ENCODE results near the gene LHX5. TPM values are rescaled to one million over a fixed set of nuclear protein-coding genes. Genes with fewer than 3 reads are reported as not detected.

Gene LHX5
- total RNA-seq, 1 donor from 2014 or later = not detected

DNA sequence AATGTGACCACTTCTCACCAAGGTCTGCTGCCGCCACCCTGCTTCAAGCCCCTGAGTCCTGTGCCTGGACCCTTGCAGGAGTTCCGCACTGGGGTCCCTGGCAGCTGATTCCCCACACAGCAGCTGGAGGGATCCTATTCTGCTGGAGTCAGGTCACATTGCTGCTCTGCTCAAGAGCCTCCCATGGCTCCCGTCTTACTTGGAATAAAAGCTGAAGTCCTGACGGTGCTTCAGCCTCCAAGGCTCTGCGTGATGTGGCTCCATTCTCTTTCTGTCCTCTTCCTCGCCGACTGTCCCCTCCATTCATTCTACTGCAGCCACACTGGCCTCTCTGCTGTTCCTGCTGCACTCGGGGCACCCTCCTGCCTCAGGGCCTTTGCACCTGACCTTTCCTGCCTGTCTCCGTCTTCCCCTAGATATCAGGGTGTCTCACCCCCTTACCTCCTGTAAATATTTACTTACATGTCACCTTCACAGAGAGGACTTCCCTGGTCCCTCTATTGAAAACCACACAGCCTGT, 57.1 kb downstream of the LHX5 start:
- DNase-seq (ENCODE audit: low spot score) = no peak

DNA sequence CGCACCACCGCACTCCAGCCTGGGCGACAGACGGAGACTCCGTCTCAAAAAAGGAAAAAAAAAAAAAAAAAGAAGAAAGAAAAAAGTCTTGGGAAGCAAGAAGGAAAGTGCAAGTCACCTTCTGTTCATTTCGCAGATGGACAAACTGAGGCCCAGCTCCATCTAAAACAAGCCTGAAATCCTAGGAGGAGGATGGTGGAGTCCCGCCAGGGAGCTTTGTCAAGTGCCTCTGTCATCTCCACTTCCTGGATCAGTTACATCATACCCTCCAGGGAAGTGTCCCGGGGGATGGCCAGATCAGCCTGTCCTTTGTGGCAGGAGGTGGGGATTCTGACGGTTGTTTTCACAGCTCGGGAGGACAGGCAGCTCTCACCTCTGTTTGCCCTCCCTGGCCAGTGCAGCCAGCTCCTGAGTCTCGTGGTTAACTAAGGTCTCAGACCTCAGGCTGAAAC, 58.2 kb downstream of the LHX5 start:
- DNase-seq (ENCODE audit: low spot score) = no peak

Other genes with a start within 250 kb of the LHX5 start
- 14.0 TPM for gene SLC8B1, start 136.8 kb downstream of the LHX5 start, total RNA-seq (ENCODE audit: insufficient read depth, low replicate concordance)
- gene PLBD2, start 113.3 kb downstream of the LHX5 start, total RNA-seq (ENCODE audit: insufficient read depth, low replicate concordance) = 19.3 TPM
- 2.4 TPM for gene SDS, start 68.0 kb downstream of the LHX5 start, total RNA-seq (ENCODE audit: insufficient read depth, low replicate concordance)
- gene SDSL, start 49.5 kb downstream of the LHX5 start, total RNA-seq (ENCODE audit: insufficient read depth, low replicate concordance) = 3.6 TPM